ENCODE measurements around the gene CHTF8. TPM values are rescaled to one million over a fixed set of nuclear protein-coding genes. Genes with fewer than 3 reads are reported as not detected.

CHTF8 gene
- total and polyA plus RNA-seq, 12 donors, result 17.2 to 80.6 (median 53.6) TPM

GRCh38 chr16:69166946-69167930 is 34.9 kb upstream of the CHTF8 start:
- intact Hi-C loops (cut with DNase I), result no loop called here
- Histone ChIP-seq H3K9me3 (no peaks in the 10 kb centered on the region), H3K4me1 (peaks cover 0 to 23% (median 0%) of the 10 kb centered on the region in 9 donors), H3K4me3 (no peak overlapping the region), H3K27ac (no peak overlapping the region), H3K27me3 (no peaks in the 10 kb centered on the region), H3K36me3 (peaks cover 0 to 86% (median 31%) of the 10 kb centered on the region in 9 donors)
- DNase-seq (no peak), ATAC-seq (no peak)
- TF ChIP-seq, protein P1, sequence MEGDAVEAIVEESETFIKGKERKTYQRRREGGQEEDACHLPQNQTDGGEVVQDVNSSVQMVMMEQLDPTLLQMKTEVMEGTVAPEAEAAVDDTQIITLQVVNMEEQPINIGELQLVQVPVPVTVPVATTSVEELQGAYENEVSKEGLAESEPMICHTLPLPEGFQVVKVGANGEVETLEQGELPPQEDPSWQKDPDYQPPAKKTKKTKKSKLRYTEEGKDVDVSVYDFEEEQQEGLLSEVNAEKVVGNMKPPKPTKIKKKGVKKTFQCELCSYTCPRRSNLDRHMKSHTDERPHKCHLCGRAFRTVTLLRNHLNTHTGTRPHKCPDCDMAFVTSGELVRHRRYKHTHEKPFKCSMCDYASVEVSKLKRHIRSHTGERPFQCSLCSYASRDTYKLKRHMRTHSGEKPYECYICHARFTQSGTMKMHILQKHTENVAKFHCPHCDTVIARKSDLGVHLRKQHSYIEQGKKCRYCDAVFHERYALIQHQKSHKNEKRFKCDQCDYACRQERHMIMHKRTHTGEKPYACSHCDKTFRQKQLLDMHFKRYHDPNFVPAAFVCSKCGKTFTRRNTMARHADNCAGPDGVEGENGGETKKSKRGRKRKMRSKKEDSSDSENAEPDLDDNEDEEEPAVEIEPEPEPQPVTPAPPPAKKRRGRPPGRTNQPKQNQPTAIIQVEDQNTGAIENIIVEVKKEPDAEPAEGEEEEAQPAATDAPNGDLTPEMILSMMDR (IDR thresholded peaks at IDR 0.05), result no peak
- WGBS, 2 donors, result 87 to 90% methylated on average over 7 of the region's 7 CpGs

GRCh38 chr16:69166221-69166833 is 33.9 kb upstream of the CHTF8 start:
- WGBS, 2 donors, result 55 to 66% methylated on average over 8 of the region's 8 CpGs
- TF ChIP-seq, protein P1 (IDR thresholded peaks at IDR 0.05), result no peak
- intact Hi-C loops (cut with DNase I), result no loop called here
- no peak overlapping the region for H3K4me3 ChIP-seq
- peaks cover 0 to 15% (median 0%) of the 10 kb centered on the region in 9 donors for H3K4me1 ChIP-seq
- H3K27me3 ChIP-seq, result no peaks in the 10 kb centered on the region
- H3K27ac ChIP-seq, result no peak overlapping the region
- H3K36me3 ChIP-seq, result peaks cover 0 to 95% (median 38%) of the 10 kb centered on the region in 9 donors
- DNase-seq (no peak), ATAC-seq (no peak)
- H3K9me3 ChIP-seq, result no peaks in the 10 kb centered on the region

DNA sequence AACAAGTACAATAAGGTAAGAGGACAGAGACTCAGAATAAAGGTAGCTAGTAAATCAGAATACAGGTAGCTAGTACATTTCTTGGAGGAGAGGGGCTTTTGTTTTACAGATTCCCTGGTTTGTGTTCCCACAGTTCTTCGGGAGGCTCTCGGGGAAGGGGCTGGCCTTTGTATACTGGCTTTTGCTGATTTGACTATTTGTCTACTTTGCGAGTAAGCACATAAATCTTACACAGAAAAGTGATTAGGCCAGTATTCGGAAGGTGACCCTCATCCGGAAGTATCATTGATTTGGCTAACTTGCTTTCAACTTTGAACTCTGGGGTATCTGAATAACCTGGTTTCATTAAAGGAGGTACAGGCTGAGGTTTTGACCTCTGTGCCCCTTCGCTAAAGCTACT is 33.2 kb upstream of the CHTF8 start:
- intact Hi-C loops (cut with DNase I), result no loop called here
- Histone ChIP-seq H3K36me3 (peaks cover 0 to 100% (median 43%) of the 10 kb centered on the region in 9 donors), H3K9me3 (no peaks in the 10 kb centered on the region), H3K27me3 (no peaks in the 10 kb centered on the region), H3K4me3 (no peak overlapping the region), H3K4me1 (peaks cover 0 to 8% (median 0%) of the 10 kb centered on the region in 9 donors), H3K27ac (no peak overlapping the region)
- 93% methylated on average over 6 of the region's 6 CpGs for WGBS, 2 donors
- DNase-seq (no peak), ATAC-seq (no peak)
- TF ChIP-seq, protein P1 (IDR thresholded peaks at IDR 0.05), result no peak

- no peak for ATAC-seq
- no peaks in the 10 kb centered on the region for H3K9me3 ChIP-seq
- H3K4me1 ChIP-seq, result no peaks in the 10 kb centered on the region
- H3K36me3 ChIP-seq, result peaks cover 3 to 100% (median 44%) of the 10 kb centered on the region in 9 donors
- TF ChIP-seq, protein P1 (IDR thresholded peaks at IDR 0.05), result no peak
- DNase-seq, result no peak
- H3K27me3 ChIP-seq, result no peaks in the 10 kb centered on the region
- 95 to 97% methylated on average over 1 of the region's 1 CpG for WGBS, 2 donors
- no peak overlapping the region for H3K27ac ChIP-seq
- H3K4me3 ChIP-seq, result no peak overlapping the region
- intact Hi-C loops (cut with DNase I), result no loop called here
Observed at GRCh38 chr16:69160192-69160591, 27.8 kb upstream of the CHTF8 start.
